Left ventricle myocardium inferior (tissue), 1 donor: ENCODE data around the gene SH3BP2. TPM values are rescaled to one million over a fixed set of nuclear protein-coding genes. Genes with fewer than 3 reads are reported as not detected.

Experiments
- DNase-seq: peaks from one replicate; pipeline ENCODE4 v3.0.0-alpha.2; 2020
- H3K27ac ChIP-seq: fragments of 200-600 bp; replicated peaks from 2 replicates; pipeline ENCODE4 v1.8.0; 2021
- H3K27me3 ChIP-seq: fragments of 200-600 bp; 2 replicates; pipeline ENCODE4 v1.8.0; 2021; ENCODE audit warnings: low read depth
- H3K36me3 ChIP-seq: fragments of 200-600 bp; 2 replicates; pipeline ENCODE4 v1.8.0; 2021
- H3K4me1 ChIP-seq: fragments of 200-600 bp; 2 replicates; pipeline ENCODE4 v1.8.0; 2021
- H3K4me3 ChIP-seq: fragments of 200-600 bp; 2 replicates; pipeline ENCODE4 v1.8.0; 2021; ENCODE audit warnings: mild to moderate bottlenecking, moderate library complexity
- H3K9me3 ChIP-seq: fragments of 200-600 bp; replicated peaks from 2 replicates; pipeline ENCODE4 v1.8.0; 2021
- intact Hi-C: fragments of 100-400 bp; cut with micrococcal nuclease; formaldehyde crosslinking; loops from one replicate; pipeline ENCODE4 v1.11.0; 2022
- total RNA-seq: library from RNA; stranded (reverse); fragmentation: NEBNext Ultra II Directional; extraction: Animal tissue kit (Norgen Biotek cat#: 25700); gene quantifications from one replicate; pipeline ENCODE4 v1.2.1, GENCODE V29; 2021
- TF ChIP-seq, protein P1 (sequence below): fragments of 200-600 bp; IDR thresholded peaks from 2 replicates; pipeline ENCODE4 v1.8.0; 2021; ENCODE audit warnings: antibody characterized with exemption, mild to moderate bottlenecking, borderline replicate concordance
- donor health status: DM: no; HTN: yes; CAD: no; lungs with severe emphysema.

Gene SH3BP2
- total RNA-seq, 1 donor from 2014 or later = 24.7 TPM

DNA sequence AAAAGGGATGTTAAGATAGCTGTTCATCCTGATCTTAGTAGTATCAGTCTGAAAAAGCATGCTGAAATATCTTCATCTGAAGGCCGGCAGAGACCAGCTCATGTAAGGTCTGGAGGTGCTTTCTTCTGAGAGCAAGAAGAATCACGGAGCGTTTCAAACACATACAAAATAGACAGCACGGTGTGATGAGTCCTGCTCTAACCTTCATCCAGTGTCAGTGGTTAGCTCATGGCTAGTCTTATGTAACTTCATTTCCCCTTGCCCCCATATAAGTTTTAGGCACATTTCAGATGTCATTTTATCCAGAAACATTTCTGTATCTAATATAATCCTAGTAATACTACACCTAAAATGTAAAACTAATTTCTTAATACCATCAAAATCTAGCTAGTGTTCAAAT is 78.6 kb downstream of the SH3BP2 start:
- Histone ChIP-seq H3K27me3 (no peaks in the 10 kb centered on the region), H3K27ac (peak overlapping the region; percentile 76), H3K4me1 (peaks cover 96% of the 10 kb centered on the region), H3K9me3 (no peaks in the 10 kb centered on the region), H3K36me3 (peaks cover 7% of the 10 kb centered on the region), H3K4me3 (no peak overlapping the region)
- TF ChIP-seq, protein P1, sequence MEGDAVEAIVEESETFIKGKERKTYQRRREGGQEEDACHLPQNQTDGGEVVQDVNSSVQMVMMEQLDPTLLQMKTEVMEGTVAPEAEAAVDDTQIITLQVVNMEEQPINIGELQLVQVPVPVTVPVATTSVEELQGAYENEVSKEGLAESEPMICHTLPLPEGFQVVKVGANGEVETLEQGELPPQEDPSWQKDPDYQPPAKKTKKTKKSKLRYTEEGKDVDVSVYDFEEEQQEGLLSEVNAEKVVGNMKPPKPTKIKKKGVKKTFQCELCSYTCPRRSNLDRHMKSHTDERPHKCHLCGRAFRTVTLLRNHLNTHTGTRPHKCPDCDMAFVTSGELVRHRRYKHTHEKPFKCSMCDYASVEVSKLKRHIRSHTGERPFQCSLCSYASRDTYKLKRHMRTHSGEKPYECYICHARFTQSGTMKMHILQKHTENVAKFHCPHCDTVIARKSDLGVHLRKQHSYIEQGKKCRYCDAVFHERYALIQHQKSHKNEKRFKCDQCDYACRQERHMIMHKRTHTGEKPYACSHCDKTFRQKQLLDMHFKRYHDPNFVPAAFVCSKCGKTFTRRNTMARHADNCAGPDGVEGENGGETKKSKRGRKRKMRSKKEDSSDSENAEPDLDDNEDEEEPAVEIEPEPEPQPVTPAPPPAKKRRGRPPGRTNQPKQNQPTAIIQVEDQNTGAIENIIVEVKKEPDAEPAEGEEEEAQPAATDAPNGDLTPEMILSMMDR = no peak
- no peak for DNase-seq
- intact Hi-C loops = no loop called here

DNA sequence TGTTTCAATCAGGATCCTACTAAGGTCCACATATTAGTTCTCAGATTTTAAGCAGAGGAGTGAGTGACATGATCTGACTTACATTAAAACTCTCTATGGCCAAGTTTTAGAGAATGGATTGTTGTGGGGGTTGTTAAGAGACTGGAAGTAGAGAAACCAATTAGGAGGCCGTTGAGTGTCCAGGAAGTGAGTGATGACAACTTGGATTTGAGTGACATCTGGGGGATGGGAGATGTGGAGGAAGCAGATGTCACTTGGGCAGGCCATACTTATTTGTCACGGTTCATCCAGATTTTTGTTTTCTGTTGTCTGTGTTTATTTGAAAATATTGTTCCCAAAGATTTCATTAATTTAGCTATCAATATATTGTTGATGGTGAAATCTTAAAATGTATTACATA is 79.0 kb downstream of the SH3BP2 start:
- no peaks in the 10 kb centered on the region for H3K9me3 ChIP-seq
- peaks cover 12% of the 10 kb centered on the region for H3K36me3 ChIP-seq
- no peaks in the 10 kb centered on the region for H3K27me3 ChIP-seq
- no peak overlapping the region for H3K4me3 ChIP-seq
- peak overlapping the region; percentile 76 for H3K27ac ChIP-seq
- TF ChIP-seq, protein P1 = no peak
- no peak for DNase-seq
- H3K4me1 ChIP-seq = peaks cover 92% of the 10 kb centered on the region
- intact Hi-C loops = no loop called here

DNA sequence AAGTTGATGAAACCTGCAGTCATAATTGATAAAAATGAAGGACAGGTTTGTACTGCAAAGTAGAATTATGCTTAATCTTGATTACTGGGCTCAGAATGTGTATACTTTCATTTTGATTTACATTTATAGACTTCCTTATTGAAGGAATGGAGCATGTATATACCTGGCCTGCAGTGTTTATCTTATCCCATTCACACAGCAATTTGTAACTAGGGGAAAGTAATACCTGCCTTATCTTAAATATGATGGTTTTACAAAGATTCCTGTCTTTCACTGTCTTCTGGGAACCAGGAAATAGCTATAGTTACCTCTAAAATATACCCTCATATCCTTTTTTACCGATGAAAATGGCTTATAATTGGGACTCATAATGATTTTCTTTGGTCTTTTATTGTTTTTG is 80.4 kb downstream of the SH3BP2 start:
- peaks cover 24% of the 10 kb centered on the region for H3K36me3 ChIP-seq
- TF ChIP-seq, protein P1 = no peak
- H3K27me3 ChIP-seq = no peaks in the 10 kb centered on the region
- no peak for DNase-seq
- intact Hi-C loops = no loop called here
- H3K9me3 ChIP-seq = no peaks in the 10 kb centered on the region
- H3K4me1 ChIP-seq = peaks cover 92% of the 10 kb centered on the region
- peak overlapping the region; percentile 49 for H3K27ac ChIP-seq
- no peak overlapping the region for H3K4me3 ChIP-seq

DNA sequence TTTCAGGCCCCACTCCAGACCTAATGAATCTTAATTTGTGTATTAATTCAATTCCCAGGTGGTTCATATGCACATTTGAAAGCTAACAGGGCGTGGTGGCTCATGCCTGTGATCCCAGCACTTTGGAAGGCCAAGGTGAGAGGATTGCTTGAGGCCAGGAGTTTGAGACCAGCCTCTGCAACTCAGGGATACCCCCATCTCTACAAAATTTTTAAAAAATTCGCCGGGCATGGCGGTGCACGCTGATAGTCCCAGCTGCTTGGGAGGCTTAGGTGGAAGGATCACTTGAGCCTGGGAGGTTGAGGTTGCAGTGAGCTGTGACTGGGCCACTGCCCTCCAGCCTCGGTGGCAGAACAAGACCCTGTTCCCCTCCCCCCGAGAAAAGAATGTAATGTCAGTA is 82.0 kb downstream of the SH3BP2 start:
- H3K4me3 ChIP-seq = no peak overlapping the region
- H3K27ac ChIP-seq = no peak overlapping the region
- TF ChIP-seq, protein P1 = no peak
- H3K27me3 ChIP-seq = no peaks in the 10 kb centered on the region
- DNase-seq = no peak
- peaks cover 36% of the 10 kb centered on the region for H3K36me3 ChIP-seq
- intact Hi-C loops = no loop called here
- no peaks in the 10 kb centered on the region for H3K9me3 ChIP-seq
- H3K4me1 ChIP-seq = peaks cover 92% of the 10 kb centered on the region

DNA sequence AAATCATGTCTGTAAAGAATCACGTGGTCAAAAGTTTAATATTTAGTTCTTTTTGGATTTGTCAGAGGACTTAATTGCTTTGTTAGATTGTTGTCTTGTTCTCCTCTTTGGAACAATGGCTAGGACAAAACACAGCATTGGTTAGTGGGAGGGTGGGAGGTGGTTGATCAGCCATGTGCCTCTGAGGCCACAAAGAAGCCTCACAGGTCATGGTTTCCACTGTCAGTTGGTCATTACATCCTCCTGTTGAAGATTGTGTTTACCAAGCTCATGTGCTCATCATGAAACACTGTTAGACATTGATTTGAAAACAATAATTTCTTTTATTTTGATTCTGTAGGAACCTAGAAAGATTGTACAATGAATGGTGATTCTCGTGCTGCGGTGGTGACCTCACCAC is 82.7 kb downstream of the SH3BP2 start:
- no peak for DNase-seq
- intact Hi-C loops = no loop called here
- Histone ChIP-seq H3K36me3 (peaks cover 41% of the 10 kb centered on the region), H3K27ac (no peak overlapping the region), H3K4me1 (peaks cover 86% of the 10 kb centered on the region), H3K4me3 (no peak overlapping the region), H3K27me3 (no peaks in the 10 kb centered on the region), H3K9me3 (no peaks in the 10 kb centered on the region)
- TF ChIP-seq, protein P1 = no peak

DNA sequence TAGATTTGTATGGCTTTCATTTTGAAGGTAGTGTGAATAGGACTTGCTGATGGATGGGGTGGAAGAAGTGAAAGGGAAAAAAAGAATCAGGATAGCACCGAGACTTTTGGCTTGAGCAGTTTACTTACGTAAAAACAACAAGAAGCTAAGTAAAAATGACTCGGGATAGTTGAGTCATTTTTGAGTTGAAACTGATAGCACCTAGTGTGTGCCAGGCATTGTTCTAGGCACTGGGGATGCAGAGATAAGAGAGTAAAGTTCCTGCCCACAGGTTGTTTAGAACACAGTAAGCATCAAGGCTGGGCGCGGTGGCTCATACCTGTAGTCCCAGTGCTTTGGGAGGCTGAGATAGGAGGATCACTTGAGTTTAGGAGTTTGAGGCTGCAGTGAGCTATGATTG is 85.5 kb downstream of the SH3BP2 start:
- TF ChIP-seq, protein P1 = no peak
- DNase-seq = no peak
- Histone ChIP-seq H3K36me3 (peaks cover 65% of the 10 kb centered on the region), H3K9me3 (no peaks in the 10 kb centered on the region), H3K27me3 (no peaks in the 10 kb centered on the region), H3K4me3 (no peak overlapping the region), H3K4me1 (peaks cover 72% of the 10 kb centered on the region), H3K27ac (peak overlapping the region; percentile 34)
- intact Hi-C loops = no loop called here
